SK-N-SH (cell line): ENCODE measurements around the gene ELP1. TPM values are rescaled to one million over a fixed set of nuclear protein-coding genes. Genes with fewer than 3 reads are reported as not detected.

ENCODE experiments used
- CTCF ChIA-PET: fragments of 300-600, 350-600 bp; formaldehyde crosslinking; extraction: SDS; loops from one replicate; lab custom pipeline; 2021; lab: Yijun Ruan, JAX
- POLR2A ChIA-PET: fragments of 350-600 bp; sonication (Branson Sonifier 250); formaldehyde crosslinking; extraction: SDS; loops from one replicate; lab custom pipeline; 2020; ENCODE audit warnings: antibody characterized with exemption, inconsistent platforms; lab: Yijun Ruan, JAX
- DNase-seq: peaks from one replicate; pipeline ENCODE4 v3.0.0; 2012
- H2AFZ ChIP-seq: fragments of 200-600 bp; sonication (generic); 2 replicates; pipeline ENCODE4 v1.8.1; 2016; ENCODE audit warnings: antibody characterized with exemption, mild to moderate bottlenecking, low read depth
- H3F3A ChIP-seq: fragments of 200-600 bp; sonication (generic); replicated peaks from 2 replicates; pipeline ENCODE3; 2016; ENCODE audit warnings: antibody characterized with exemption, mild to moderate bottlenecking; ENCODE audit not compliant: insufficient read depth
- H3K27ac ChIP-seq, 2 experiments: fragments of 200-500 bp in 1 of 2; fragments of 200-600 bp in 1 of 2; sonication (Bioruptor generic) in 1 of 2; sonication (generic), shearing (Covaris generic) in 1 of 2; 2 replicates each; pipeline versions ENCODE4 v1.5.1 to v1.6.1; 2014 to 2016; ENCODE audit warnings: low read depth in 2 of 2, inconsistent platforms in 1 of 2, low read length in 1 of 2, mild to moderate bottlenecking in 1 of 2, mixed read lengths in 1 of 2
- H3K27me3 ChIP-seq: fragments of 200-600 bp; sonication (generic), shearing (Covaris generic); 2 replicates; pipeline ENCODE4 v1.6.1; 2016; ENCODE audit warnings: mixed run types; ENCODE audit not compliant: insufficient read depth
- H3K36me3 ChIP-seq, 2 experiments: fragments of 200-500 bp in 1 of 2; fragments of 200-600 bp in 1 of 2; sonication (Bioruptor generic) in 1 of 2; sonication (generic) in 1 of 2; replicated peaks in 1 of 2; 2 replicates each; pipeline versions ENCODE3 to v1.5.1; 2014 to 2016; ENCODE audit warnings: low read length in 1 of 2, mild to moderate bottlenecking in 1 of 2; ENCODE audit not compliant: insufficient read depth in 2 of 2, control insufficient read depth in 1 of 2
- H3K4me1 ChIP-seq, 2 experiments: fragments of 200-500 bp in 1 of 2; fragments of 200-600 bp in 1 of 2; sonication (Bioruptor generic) in 1 of 2; sonication (generic), shearing (Covaris generic) in 1 of 2; 2 replicates each; pipeline versions ENCODE4 v1.5.1 to v1.6.1; 2014 to 2016; ENCODE audit warnings: low read depth in 1 of 2, low read length in 1 of 2, mixed run types in 1 of 2; ENCODE audit not compliant: insufficient read depth in 2 of 2, control insufficient read depth in 1 of 2
- H3K4me2 ChIP-seq: fragments of 200-600 bp; sonication (generic), shearing (Covaris generic); 2 replicates; pipeline ENCODE4 v1.6.1; 2017; ENCODE audit warnings: mixed run types
- H3K4me3 ChIP-seq, 2 experiments: fragments of 200-500 bp in 1 of 2; fragments of 200-600 bp in 1 of 2; sonication (Bioruptor generic) in 1 of 2; sonication (generic), shearing (Covaris generic) in 1 of 2; 2 replicates each; pipeline versions ENCODE4 v1.5.1 to v1.8.1; 2014 to 2016; ENCODE audit warnings: low read depth in 2 of 2, inconsistent platforms in 1 of 2, low read length in 1 of 2, mild to moderate bottlenecking in 1 of 2, mixed read lengths in 1 of 2, moderate library complexity in 1 of 2
- H3K79me2 ChIP-seq: fragments of 200-600 bp; sonication (generic); 2 replicates; pipeline ENCODE4 v1.8.1; 2017; ENCODE audit warnings: mild to moderate bottlenecking; ENCODE audit not compliant: insufficient read depth
- H3K9ac ChIP-seq: fragments of 200-600 bp; sonication (generic); 2 replicates; pipeline ENCODE4 v1.6.1; 2017; ENCODE audit warnings: mixed run types
- H3K9me2 ChIP-seq: fragments of 200-600 bp; sonication (generic); 2 replicates; pipeline ENCODE4 v1.6.1; 2017; ENCODE audit warnings: mixed run types
- H3K9me3 ChIP-seq: fragments of 200-600 bp; sonication (generic); 2 replicates; pipeline ENCODE4 v1.6.1; 2017; ENCODE audit warnings: mixed run types, mild to moderate bottlenecking, moderate library complexity
- H4K20me1 ChIP-seq: fragments of 200-600 bp; sonication (generic); 2 replicates; pipeline ENCODE4 v1.6.1; 2017; ENCODE audit warnings: mild to moderate bottlenecking, mixed run types; ENCODE audit not compliant: insufficient read depth
- CHD2 ChIP-seq: fragments of 150-350 bp; IDR thresholded peaks from 2 replicates; pipeline ENCODE4 v1.6.1; 2018; ENCODE audit warnings: low read length; ENCODE audit not compliant: partially characterized antibody
- ELF1 ChIP-seq: IDR thresholded peaks from 2 replicates; pipeline ENCODE4 v1.4.0; 2012
- GATA2 ChIP-seq: sonication (generic); formaldehyde crosslinking; IDR thresholded peaks from 2 replicates; pipeline ENCODE4 v1.5.0; 2020; ENCODE audit warnings: mild to moderate bottlenecking, missing genetic modification reagents
- MEF2A ChIP-seq: IDR thresholded peaks from 2 replicates; pipeline ENCODE4 v1.4.0; 2012; ENCODE audit warnings: low read depth, borderline replicate concordance
- MXI1 ChIP-seq: IDR thresholded peaks from 2 replicates; pipeline ENCODE4 v1.6.1; 2012; ENCODE audit warnings: mild to moderate bottlenecking, low read depth, low read length, improper control_type of control experiment
- NFIC ChIP-seq: IDR thresholded peaks from 2 replicates; pipeline ENCODE4 v1.4.0; 2012; ENCODE audit warnings: borderline replicate concordance
- PBX3 ChIP-seq: IDR thresholded peaks from 2 replicates; pipeline ENCODE4; 2012
- REST ChIP-seq: IDR thresholded peaks from 2 replicates; pipeline ENCODE4 v1.6.1; 2012; ENCODE audit warnings: mild to moderate bottlenecking, low read depth, low read length, moderate library complexity
- RFX5 ChIP-seq: IDR thresholded peaks from 2 replicates; pipeline ENCODE4 v1.6.1; 2012; ENCODE audit warnings: mild to moderate bottlenecking, improper control_type of control experiment, low read length
- RXRA ChIP-seq: IDR thresholded peaks from 2 replicates; pipeline ENCODE4 v1.4.0; 2012; ENCODE audit warnings: low read depth, mild to moderate bottlenecking, borderline replicate concordance
- SIN3A ChIP-seq: IDR thresholded peaks from 2 replicates; pipeline ENCODE4 v1.6.1; 2012; ENCODE audit warnings: low read depth, mild to moderate bottlenecking, low read length, moderate library complexity, borderline replicate concordance
- SMC3 ChIP-seq: IDR thresholded peaks from 2 replicates; pipeline ENCODE4 v1.6.1; 2012; ENCODE audit warnings: low read depth, low read length, improper control_type of control experiment
- YY1 ChIP-seq: IDR thresholded peaks from 2 replicates; pipeline ENCODE4 v1.4.0; 2012; ENCODE audit warnings: low read depth, mild to moderate bottlenecking
- WGBS: methylation state at CpG from one replicate; pipeline ENCODE4 v1.1.6; 2017; ENCODE audit warnings: low lambda C conversion rate; 5-methylcytosine and 5-hydroxymethylcytosine counted together
- polyA plus RNA-seq, 3 experiments: library from polyadenylated mRNA; depleted of rRNA; stranded (reverse); fragments of >200 nt; gene quantifications; 2 replicates each; pipeline ENCODE4 v1.2.3, GENCODE V29; 2012

The ELP1 gene
- polyA plus RNA-seq, 1 of the 3 experiments (the other 2 are of a cell fraction): 19.1 TPM

GRCh38 chr9:108933231-108933717 is 650 bp downstream of the ELP1 start:
- H3K9me2 ChIP-seq: no peaks in the 10 kb centered on the region
- H3K36me3 ChIP-seq: peaks cover 28 to 39% of the 10 kb centered on the region in 2 experiments
- no peaks in the 10 kb centered on the region for H3K9me3 ChIP-seq
- H3K27me3 ChIP-seq: no peaks in the 10 kb centered on the region
- peaks cover 7% of the 10 kb centered on the region for H3F3A ChIP-seq
- no peak for DNase-seq
- H3K79me2 ChIP-seq: peaks cover 58% of the 10 kb centered on the region
- TF ChIP-seq ELF1: no peak
- no peak for TF ChIP-seq CHD2
- no peak for TF ChIP-seq MEF2A
- TF ChIP-seq, all 33 proteins: peak for 0
- Histone ChIP-seq H4K20me1 (no peaks in the 10 kb centered on the region; the same call in 1 of the 2 replicates), H3K4me1 (peaks cover 8 to 9% of the 10 kb centered on the region in 2 experiments; a peak in 3 of 4 replicates), H3K9ac (peak overlapping the region; percentile 72), H2AFZ (peak overlapping the region; percentile 81), H3K4me2 (peak overlapping the region; percentile 94), H3K4me3 (peak overlapping the region; percentile 84 to 99), H3K27ac (peak overlapping the region; percentile 78 to 94)
- POLR2A ChIA-PET: no interaction called here
- WGBS: 4% methylated on average over 20 of the region's 25 CpGs
- CTCF ChIA-PET: no interaction called here

- Histone ChIP-seq H3K27me3 (no peaks in the 10 kb centered on the region), H4K20me1 (no peaks in the 10 kb centered on the region; the same call in 1 of the 2 replicates), H3K4me3 (no peak overlapping the region), H3K79me2 (peaks cover 33% of the 10 kb centered on the region), H3K36me3 (peaks cover 40 to 65% of the 10 kb centered on the region in 2 experiments), H3K4me1 (peaks cover 6 to 8% of the 10 kb centered on the region in 2 experiments; a peak in 3 of 4 replicates), H3K4me2 (no peak overlapping the region), H3K9me3 (no peaks in the 10 kb centered on the region), H3K9me2 (no peaks in the 10 kb centered on the region), H3K9ac (no peak overlapping the region), H3K27ac (no peak overlapping the region), H2AFZ (no peak overlapping the region), H3F3A (peaks cover 3% of the 10 kb centered on the region)
- ChIA-PET CTCF (interaction anchor here (0.9 kb wide), 1 partner anchor 38 kb away, joined by 3 read pairs; no protein-coding TSS in a partner anchor), POLR2A (no interaction called here)
- 96% methylated on average over 2 of the region's 2 CpGs for WGBS
- DNase-seq: no peak
- TF ChIP-seq SMC3 (no peak), MXI1 (no peak), NFIC (no peak), YY1 (no peak), REST (no peak), MEF2A (no peak), PBX3 (no peak), GATA2 (CRISPR knock-in tag) (no peak), ELF1 (no peak), RXRA (no peak), RFX5 (no peak), SIN3A (no peak)
Measured at GRCh38 chr9:108928386-108928785, 5.5 kb downstream of the ELP1 start.
